ENCODE data around the gene CEND1.

Gene CEND1

DNA sequence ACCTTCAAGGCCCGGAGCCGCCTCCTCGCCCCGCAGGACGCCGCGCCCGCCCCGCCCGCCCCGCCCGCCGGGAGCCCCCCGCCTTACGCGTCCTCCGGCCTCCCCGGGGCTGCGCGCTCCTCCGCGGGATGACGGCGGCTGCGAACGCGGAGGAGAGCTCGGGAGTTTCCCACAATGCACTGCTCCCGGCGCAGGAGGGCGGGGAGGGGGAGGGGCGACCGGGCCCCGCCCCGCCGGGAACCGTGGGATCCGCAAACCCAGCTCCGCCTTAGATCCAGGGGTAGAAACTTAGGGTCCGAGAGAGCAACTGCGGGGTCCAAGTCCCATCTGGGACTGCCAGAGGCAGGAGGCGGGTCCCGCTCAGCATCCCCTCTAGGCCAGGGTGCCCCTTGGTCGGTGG, at the start of gene CEND1:
TSS of gene CEND1 (minus strand) at position 148 of the 400 bp plus-strand sequence. CDS start 1,514 bp downstream, outside the sequence.
- no peak for DNase-seq

DNA sequence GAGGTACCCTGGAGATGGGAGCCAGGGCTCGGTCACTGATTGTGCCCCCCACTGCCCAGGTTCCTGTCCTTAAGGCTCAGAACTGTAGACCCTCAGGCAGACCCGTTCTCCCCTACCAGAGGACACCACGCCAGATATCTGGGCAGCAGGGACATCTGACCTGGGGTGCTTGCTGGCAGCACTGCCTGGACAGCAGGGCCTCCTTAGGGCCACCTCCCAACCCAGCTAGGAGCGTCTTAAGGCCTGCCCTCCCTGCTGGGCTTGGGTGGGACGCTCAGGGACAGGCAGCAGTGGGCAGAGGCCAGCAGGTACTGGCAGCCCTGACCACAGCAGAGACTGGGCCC, 49.4 kb upstream of the CEND1 start:
- DNase-seq: no peak

DNA sequence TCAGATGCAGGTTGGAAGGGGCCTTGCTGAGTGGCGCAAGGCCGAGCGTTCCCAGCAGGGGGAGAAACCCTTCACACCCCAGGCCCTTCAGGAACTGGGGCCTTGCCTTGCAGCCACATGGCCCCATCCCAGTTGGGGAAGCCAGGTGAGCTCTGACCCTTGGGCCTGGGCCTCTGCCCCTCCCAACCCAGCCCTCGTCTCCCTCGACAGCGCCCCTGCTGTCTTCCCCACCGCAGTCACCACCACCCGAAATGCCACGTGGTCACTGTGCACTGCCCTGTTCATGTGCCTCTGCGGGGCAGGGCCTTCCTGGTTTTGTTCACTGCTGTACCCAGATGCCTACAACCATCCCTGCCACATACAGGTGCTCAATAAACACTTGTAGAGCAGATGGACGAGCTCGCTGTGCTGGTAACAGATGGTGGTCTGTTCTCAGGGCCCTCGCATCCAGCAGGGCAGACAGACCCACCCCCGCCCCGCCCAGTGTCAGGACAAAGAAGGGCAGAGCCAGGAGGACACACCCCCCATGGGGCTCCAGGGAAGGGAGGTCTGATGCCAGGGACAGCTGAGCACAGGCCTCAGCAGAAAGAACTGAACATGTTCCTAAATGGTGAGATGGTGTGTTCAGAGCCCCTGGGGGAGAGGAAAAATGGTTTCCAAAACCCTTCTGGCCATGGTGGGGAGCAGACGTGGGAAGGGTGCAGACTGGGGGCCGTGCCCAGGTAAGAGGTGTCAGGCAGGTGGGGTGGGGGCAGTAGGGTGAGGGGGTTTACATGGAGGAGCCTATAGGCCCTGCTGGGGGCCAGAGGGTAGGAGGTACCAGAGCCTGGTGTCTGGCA, 48.8 kb upstream of the CEND1 start:
- DNase-seq: no peak

DNA sequence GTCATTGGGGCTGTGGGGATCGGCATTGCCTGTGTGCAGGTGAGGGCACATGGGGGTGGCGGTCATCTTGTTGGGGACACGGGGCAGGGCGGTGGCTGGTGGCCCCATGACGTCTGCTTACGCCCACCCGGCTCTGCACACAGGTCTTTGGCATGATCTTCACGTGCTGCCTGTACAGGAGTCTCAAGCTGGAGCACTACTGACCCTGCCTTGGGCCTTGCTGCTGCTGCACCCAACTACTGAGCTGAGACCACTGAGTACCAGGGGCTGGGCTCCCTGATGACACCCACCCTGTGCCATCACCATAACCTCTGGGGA, 48.1 kb upstream of the CEND1 start:
- no peak for DNase-seq

DNA sequence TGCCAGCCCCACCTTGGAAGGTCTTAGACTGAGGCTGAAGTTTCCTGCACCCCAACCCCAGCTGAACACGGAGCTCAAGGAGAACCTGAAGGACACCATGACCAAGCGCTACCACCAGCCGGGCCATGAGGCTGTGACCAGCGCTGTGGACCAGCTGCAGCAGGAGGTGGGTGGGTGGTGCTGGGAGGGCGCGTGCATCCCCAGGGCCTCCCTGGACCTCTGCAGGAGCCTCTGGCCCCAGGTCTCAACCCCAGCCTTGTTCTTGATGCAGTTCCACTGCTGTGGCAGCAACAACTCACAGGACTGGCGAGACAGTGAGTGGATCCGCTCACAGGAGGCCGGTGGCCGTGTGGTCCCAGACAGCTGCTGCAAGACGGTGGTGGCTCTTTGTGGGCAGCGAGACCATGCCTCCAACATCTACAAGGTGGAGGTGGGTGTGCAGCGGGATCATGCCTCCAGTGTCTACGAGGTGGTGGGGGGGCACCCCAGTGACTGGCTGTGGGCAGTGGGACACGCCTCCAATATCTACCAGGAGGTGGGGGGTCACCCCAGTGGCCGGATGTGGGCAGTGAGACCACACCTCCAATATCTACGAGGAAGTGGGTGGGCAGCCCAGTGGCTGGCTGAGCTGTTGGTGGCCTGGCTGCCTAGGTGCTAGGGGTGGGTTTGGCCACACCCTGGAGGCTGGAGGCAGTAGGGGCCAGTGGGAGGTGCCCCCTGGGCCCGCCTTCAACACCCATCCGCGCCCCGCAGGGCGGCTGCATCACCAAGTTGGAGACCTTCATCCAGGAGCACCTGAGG, 47.5 kb upstream of the CEND1 start:
- DNase-seq: peak; percentile 32

DNA sequence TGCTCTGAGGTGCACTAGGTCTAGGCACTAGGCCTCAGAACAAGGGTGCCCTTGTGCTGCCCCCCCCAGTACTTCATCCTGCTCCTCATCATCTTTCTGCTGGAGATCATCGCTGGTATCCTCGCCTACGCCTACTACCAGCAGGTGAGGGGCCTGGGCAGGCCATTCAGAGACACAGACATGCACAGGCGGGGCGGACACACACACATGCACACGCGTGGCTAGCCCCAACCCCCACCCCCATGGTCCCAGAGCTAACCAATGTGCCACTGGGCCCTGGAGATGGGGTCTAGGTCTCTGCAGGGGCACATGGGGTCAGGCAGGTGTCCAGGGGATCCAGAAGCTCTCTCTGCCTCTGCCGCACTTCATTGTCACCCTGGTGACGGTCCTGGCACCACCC, 46.8 kb upstream of the CEND1 start:
- no peak for DNase-seq

DNA sequence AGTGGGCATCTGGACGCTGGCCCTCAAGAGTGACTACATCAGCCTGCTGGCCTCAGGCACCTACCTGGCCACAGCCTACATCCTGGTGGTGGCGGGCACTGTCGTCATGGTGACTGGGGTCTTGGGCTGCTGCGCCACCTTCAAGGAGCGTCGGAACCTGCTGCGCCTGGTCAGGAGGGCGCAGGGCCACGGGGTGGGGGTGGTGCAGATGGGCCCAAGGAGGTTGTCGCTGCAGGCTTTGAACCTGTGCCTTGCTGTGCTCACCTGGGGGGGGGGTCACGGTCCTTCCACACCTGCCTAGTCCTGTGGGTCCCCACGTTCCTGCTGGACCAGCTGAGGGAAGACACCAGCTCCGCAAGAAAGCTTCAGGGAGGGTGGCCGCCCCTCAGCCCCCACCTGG, 46.4 kb upstream of the CEND1 start:
- no peak for DNase-seq

DNA sequence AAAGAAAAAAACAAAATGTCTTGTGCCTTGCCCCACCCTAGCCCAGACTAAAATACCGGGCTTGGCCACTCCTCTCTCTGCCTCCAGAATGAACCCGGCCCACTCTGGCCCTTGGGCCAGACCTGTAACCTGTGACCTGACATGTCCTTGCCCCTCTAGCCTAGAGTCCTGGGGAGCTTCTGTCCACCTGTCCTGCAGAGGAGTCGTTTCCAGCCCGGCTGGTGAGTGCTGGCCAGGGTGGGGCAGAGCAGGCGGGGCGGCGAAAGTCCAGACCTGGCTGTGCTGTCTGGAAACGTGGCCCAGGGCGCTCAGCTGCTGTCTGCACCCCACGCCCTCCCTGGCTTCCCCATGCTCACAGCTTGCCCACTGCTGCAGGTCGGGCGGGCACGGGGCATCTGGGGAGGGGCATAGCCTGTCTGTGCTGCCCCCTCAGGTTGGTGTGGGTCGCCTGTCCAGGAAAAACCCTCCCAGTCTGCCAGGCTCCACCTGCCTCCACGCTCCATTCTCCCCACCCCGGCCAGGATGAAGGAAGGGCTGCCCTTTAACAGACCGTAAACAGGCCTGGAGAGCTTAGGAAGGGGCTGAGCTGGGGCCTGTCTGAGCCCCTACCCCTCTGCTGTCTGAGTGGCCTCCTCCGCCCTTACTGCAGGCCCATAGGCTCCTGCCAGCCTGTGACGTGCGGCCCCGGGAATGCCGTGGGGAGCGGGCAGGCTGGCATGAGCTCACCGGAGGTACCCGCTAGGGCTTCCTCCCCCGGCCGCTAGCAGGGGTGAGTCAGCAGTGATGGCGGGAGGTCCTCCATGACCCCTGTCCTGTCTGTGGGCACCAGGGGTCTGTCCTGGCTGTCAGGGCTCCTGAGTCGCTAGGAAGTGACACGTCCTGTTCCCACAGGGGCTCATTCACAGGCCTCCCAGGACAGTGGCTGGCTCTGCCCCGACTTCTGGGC, 44.8 kb upstream of the CEND1 start:
- DNase-seq: peak; percentile 99

DNA sequence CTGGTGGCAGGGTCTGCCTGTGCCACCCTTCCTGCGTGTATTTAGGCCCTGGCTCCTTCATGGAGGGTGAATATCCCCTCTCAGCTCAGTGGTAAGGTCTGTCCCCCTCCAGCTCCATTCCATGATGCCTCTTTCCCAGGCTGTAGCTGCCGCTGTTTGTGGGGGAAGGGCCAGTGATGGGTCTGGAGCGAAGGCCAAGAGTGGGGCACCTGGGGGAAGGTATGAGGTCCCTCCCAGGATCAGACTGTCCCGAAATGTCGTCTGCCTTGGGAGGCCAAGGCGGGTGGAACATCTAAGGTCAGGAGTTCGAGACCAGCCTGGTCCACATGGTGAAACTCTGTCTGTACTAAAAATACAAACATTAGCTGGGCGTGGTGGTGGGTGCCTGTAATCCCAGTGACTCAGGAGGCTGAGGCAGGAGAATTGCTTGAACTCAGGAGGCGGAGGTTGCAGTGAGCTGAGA, 44.0 kb upstream of the CEND1 start:
- no peak for DNase-seq

DNA sequence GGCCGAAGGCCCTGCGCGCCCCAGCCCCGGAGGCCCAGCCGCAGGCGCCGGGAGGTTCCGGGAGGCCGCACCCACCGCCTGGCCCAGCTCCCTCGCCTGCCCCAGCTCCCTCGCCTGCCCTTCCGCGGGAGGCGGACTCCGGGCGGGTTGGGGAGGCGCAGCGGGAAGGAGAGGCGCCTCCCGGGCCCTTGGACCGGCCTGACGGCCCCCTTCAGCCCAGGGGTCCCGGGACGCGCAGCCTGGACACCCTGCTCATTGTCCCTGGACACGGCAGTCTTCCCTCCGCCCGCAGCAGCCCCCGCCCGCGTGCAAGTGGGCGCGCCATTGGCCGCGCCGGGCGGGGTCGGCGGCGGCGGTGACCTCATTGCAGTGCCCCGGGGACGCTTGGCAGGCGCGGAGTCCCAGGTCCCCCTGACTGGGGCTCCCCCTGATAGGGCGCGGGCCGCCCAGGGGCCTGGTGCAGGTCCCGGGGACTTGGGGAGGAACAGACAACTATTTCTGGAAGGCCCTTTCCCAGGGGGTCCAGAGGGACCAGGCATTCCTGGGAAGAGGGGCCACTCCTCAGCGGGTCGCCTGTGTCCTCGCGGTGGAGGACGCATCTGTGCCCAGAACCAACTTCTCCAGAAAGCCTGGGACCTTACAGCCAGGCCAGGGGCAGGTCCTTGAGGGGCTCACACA, 43.4 kb upstream of the CEND1 start:
- DNase-seq: peak; percentile 46

DNA sequence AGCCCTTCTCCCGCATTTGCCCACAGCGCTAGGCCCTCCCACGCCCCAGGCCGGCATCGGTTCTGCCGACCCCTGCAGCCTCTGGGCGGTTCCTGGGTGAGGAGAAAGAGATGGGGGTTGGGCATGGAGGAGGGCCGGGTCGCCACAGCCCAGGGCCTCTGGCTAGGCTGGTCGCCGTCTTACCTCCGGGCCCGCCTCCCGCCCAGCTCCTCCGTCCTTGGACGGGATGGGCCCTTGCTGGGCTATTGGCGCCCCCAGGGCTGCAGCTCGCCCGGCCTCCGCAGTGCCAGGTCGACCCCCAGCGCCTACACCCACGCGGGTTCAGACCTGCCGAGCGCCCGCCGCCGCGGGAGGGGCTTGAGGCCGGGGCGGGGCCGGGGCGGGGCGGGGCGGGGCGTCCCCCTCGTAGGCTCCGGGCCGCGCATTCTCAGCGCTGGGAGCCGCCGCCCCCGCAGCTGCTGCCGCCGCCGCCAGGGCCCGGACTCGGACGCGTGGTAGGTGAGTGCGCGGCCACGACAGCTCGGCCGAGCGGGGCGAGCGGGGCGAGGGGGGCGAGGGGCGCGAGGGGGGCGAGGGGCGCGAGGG, 42.7 kb upstream of the CEND1 start, which contains the start of gene CD151:
TSS of gene CD151 (plus strand) at position 424 of the 585 bp plus-strand sequence. CDS start 3,118 bp downstream, outside the sequence.
- peak; percentile 61 for DNase-seq

DNA sequence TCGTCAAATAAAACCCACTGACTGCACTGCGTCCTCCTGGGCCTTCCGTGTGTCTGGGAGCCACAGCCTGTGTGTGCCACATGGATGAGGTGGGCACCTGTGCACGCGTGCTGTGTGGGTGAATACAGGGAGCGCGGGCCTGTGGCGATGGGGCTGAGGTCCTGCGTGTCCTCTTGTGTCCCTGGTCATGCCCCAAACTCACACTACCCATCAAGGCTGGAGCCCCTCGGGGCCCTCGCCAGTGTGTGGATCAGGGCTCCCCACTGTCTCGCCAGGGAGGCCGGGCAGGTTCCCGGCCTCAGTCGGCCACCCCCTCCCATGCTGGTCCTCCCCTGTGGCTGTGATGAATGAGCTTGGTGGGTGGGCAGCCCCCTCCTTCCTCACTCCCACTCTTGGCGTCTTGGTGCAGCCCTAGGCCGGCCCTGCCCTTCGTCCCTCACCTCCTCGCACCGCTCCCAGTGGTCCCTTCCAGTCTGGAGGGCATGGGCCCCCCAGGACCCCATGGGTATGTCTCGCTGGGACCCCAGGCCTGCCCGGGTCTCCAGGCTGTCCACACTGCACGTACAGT, 42.2 kb upstream of the CEND1 start:
- DNase-seq: no peak

DNA sequence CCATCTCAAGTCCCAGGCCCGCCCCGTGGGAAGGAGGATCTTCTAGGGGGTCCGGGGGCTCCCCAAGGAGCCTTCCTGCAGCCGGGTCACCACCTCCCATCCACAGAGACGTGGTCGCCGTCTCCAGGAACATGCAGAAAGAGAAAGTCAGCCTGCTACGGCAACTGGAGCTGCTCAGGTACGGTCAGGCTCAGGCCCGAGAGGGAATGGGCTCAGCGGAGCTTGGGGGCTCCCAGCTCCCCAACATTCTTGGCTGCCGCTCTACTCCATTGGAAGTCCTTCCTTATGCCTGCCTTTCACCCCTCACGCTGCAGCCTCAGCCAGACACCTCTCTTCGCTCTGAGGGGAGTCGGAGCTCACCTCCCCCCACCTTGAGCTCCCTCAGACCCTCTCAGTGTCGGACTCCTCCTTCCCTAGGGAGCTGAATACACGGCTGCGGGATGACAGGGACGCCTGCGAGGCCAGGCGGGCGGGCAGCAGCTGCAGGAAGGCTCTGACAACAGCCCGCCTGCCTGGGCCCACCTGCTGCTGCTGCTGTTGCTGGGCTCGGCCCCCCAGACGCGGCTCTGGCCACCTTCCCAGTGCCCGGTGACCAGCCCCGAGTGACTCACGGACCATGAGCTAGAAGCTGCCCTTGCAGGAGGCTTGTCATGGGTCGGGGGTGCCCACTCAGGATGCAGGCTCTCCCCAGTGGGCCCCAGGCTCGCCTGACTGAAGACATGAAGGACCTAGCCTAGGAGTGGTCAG, 41.4 kb upstream of the CEND1 start:
- DNase-seq: no peak

DNA sequence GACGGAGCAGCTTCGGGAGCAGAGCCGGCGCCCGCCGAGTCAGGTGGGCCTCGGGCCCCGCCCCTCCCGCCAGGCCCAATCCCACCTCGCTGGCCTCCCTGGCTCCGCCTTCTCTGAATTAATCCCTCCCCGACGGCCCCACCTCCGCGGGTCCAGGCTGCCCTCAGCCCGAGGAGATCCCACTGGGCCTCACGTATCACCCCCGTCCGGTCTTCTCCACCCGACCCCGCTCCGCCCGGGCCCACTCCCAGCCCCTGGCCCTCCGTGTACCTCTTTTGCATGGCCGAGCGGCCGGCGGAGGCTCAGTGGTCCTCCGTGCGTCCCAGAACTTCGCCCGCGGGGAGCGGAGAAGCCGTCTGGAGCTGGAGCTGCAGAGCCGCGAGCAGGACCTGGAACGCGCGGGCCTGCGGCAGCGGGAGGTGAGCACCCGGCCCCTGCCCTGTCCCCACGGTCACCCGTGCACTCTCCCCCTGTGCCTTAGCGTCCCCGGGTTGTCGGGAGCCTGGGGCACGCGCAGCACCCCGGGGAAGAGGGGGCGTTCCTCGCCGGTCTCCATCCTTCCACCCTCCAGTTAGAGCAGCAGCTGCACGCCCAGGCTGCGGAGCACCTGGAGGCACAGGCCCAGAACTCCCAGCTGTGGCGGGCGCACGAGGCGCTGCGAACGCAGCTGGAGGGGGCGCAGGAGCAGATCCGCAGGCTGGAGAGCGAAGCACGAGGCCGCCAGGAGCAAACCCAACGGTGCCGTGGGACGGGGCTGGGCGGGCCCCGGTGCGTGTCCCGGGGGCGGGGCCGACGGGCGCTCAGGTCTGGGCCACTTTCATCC, 40.6 kb upstream of the CEND1 start:
- DNase-seq: no peak

DNA sequence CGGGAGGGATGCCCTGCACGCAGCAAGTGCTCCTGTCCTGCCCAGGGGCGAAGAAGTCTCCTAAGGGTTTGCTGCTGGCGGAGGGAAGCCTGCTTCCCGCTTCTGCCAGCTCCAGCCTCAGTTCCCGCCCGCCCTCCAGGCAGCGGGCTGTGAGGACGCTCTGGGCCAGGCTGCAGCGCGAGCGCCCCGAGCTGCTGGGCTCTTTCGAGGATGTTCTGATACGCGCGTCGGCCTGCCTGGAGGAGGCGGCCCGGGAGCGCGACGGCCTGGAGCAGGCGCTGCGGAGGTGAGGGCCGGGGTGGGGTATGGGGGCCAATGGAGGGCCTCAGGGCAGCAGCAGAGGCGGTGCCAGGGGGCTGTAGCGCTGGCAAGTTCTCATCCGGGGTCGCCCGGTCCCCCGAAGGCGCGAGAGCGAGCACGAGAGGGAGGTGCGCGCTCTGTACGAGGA, 40.0 kb upstream of the CEND1 start:
- no peak for DNase-seq

DNA sequence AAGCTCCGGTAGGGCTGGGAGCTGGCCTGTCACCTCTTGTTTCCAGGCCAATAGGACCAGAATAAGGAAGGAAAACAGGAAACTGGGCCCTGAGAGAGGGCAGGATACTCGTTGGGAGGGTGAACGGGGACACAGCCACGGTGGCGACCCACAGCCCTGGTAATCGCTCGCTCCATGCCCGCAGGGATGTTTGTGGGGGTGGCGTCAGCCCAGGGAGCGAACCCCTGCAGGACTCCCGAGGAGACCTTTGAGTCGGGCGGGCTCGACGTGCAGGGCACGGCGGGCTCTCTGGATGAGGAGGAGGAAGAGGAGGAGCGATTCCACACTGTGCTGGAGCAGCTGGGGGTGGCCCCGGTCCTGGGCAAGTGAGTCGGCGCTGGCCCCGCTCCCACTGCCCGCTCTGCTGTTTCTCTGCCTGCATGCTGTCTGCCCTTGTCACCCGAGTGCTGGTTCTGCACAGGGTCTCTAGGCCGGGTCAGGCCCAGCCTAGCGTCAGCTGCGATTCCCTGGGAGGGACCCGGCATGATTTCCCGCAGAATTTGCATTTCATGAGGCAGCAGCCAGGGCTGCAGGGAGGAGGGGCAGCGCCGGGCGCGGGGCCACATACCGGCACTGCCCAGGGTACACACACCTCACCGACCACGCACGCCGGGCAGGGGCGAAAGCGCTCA, 39.4 kb upstream of the CEND1 start:
- DNase-seq: no peak

DNA sequence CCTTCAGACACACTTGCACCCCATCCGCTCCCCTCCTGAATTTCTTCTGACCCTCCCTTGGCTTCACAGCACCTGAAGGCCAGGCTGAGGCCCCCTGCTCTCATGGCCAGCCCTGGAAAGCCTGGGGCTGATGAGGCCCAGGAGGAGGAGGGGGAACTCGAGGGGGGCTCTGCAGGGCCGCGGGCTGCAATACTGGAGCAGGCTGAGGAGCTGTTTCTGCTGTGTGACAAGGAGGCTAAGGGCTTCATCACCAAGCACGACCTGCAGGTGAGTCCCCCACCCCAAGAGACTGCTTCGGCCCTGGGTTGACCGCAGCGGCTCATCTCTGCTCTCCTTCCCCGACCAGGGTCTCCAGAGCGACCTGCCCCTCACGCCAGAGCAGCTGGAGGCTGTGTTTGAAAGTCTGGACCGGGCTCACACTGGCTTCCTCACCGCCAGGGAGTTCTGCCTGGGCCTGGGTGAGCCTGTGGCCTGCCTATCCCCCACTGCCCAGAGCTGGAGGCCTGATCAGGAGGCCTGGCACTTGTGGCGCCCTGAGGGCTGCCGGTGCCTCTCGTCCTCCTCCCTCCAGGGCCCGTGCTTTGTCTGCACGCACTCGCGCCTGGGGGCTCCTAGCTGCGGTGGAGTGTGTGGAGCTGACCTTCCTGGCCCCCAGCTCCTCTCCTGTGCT, 38.8 kb upstream of the CEND1 start:
- no peak for DNase-seq

DNA sequence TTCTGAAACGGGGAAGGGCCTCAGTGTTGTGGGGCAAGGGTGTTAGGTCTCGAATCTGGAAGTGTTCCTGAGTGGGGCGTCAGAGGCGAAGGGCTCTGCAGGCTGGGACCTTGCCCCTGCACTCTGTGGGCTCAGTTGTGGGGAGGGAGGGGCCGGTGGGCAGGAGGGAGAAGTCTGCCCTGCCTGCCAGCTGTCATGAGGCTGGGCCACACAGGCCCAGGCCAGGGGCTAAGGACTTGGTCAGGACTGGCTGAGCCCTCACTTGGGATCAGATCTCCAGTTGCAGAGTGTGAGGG, 38.0 kb upstream of the CEND1 start, which contains the start of gene CRACR2B:
TSS of gene CRACR2B (plus strand) at position 23 of the 296 bp plus-strand sequence. CDS start 689 bp downstream, outside the sequence.
- no peak for DNase-seq

All from NCI-H226 (cell line).